ENCODE data around the gene SLC9A8. TPM values are rescaled to one million over a fixed set of nuclear protein-coding genes. Genes with fewer than 3 reads are reported as not detected.

The SLC9A8 gene
- total and polyA plus RNA-seq, 2 donors (not counting 1 experiment from before 2014, with no cell fraction given) = 17.8 to 29.7 TPM

DNA sequence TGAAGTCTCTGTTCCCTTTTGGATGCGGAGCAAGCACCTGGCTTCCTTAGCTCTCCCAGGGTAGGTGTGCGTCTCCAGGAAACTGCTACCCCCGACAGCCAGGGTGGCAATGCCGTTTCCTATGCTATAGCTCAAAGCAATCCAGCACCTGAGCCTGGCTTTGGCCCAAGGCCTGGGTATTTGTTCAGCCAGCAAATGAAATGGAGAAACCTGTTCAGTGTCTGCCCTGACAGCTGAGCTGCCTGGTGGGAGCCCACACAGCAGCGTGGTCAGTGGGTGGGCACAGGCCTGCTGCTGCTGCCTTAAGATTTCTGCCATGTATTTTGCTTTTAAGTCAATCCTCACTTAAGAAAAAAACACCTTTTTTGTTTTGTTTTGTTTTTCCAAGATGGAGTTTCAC, 89.0 kb downstream of the SLC9A8 start:
- no peak for TF ChIP-seq EZH2 (IDR thresholded peaks at IDR 0.05; ENCODE audit: borderline replicate concordance, insufficient read depth, low read depth, low read length, poor library complexity, severe bottlenecking)
- TF ChIP-seq, protein P1, sequence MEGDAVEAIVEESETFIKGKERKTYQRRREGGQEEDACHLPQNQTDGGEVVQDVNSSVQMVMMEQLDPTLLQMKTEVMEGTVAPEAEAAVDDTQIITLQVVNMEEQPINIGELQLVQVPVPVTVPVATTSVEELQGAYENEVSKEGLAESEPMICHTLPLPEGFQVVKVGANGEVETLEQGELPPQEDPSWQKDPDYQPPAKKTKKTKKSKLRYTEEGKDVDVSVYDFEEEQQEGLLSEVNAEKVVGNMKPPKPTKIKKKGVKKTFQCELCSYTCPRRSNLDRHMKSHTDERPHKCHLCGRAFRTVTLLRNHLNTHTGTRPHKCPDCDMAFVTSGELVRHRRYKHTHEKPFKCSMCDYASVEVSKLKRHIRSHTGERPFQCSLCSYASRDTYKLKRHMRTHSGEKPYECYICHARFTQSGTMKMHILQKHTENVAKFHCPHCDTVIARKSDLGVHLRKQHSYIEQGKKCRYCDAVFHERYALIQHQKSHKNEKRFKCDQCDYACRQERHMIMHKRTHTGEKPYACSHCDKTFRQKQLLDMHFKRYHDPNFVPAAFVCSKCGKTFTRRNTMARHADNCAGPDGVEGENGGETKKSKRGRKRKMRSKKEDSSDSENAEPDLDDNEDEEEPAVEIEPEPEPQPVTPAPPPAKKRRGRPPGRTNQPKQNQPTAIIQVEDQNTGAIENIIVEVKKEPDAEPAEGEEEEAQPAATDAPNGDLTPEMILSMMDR (IDR thresholded peaks at IDR 0.05) = no peak
- H3K4me1 Mint-ChIP-seq = no peaks in the 10 kb centered on the region
- H3K4me3 ChIP-seq (ENCODE audit: control extremely low read depth in 1 of 5, extremely low read depth in 1 of 5, insufficient read depth in 1 of 5, low read depth in 2 of 5, low read length in 4 of 5) = no peak overlapping the region
- 97% methylated on average over 5 of the region's 5 CpGs for WGBS (ENCODE audit: insufficient coverage)
- peaks cover 3% of the 10 kb centered on the region for H3K79me2 ChIP-seq (ENCODE audit: control insufficient read depth, insufficient read depth, low read length)
- H3K4me2 ChIP-seq (replicated peaks; ENCODE audit: low read depth, low read length, poor library complexity, severe bottlenecking) = no peak overlapping the region
- no peaks in the 10 kb centered on the region for H3K9me3 ChIP-seq (ENCODE audit: control extremely low read depth in 1 of 3, control insufficient read depth in 2 of 3, insufficient read depth in 1 of 3, low read length in 2 of 3)
- intact Hi-C loops (cut with micrococcal nuclease) = no loop called here
- ChIA-PET POLR2A (no interaction called here), CTCF (interaction anchor here (0.7 kb wide), 1 partner anchor 773 kb away, joined by 3 read pairs; no protein-coding TSS in a partner anchor)
- no peak overlapping the region for H3K27ac ChIP-seq (ENCODE audit: low read length in 2 of 2)
- DNase-seq (no peak), ATAC-seq (ENCODE audit: low read depth) (no peak)
- no peaks in the 10 kb centered on the region for H3K27me3 Mint-ChIP-seq
- H3K27me3 ChIP-seq (replicated peaks in 1 of 4; ENCODE audit: control extremely low read depth in 1 of 4, control insufficient read depth in 3 of 4, insufficient read depth in 4 of 4, low read length in 3 of 4) = no peaks in the 10 kb centered on the region
- H3K4me3 Mint-ChIP-seq = no peak overlapping the region
- H2AFZ ChIP-seq (ENCODE audit: insufficient read depth, low read depth, low read length, poor library complexity, severe bottlenecking) = no peak overlapping the region
- no peaks in the 10 kb centered on the region for H3K4me1 ChIP-seq (ENCODE audit: control insufficient read depth in 2 of 2, insufficient read depth in 2 of 2, low read length in 2 of 2)
- no peaks in the 10 kb centered on the region for H3K9me3 Mint-ChIP-seq (ENCODE audit: insufficient read depth)
- peaks cover 3 to 27% of the 10 kb centered on the region in 2 experiments for H3K36me3 ChIP-seq (replicated peaks in 1 of 2; ENCODE audit: control extremely low read depth in 1 of 2, control insufficient read depth in 1 of 2, extremely low read depth in 1 of 2, insufficient read depth in 2 of 2, low read length in 1 of 2)
- no peak overlapping the region for H3K27ac Mint-ChIP-seq
- no peaks in the 10 kb centered on the region for H4K20me1 ChIP-seq (ENCODE audit: control insufficient read depth, insufficient read depth, low read length, poor library complexity, severe bottlenecking)
- H3K9ac ChIP-seq (ENCODE audit: low read length) = no peak overlapping the region

DNA sequence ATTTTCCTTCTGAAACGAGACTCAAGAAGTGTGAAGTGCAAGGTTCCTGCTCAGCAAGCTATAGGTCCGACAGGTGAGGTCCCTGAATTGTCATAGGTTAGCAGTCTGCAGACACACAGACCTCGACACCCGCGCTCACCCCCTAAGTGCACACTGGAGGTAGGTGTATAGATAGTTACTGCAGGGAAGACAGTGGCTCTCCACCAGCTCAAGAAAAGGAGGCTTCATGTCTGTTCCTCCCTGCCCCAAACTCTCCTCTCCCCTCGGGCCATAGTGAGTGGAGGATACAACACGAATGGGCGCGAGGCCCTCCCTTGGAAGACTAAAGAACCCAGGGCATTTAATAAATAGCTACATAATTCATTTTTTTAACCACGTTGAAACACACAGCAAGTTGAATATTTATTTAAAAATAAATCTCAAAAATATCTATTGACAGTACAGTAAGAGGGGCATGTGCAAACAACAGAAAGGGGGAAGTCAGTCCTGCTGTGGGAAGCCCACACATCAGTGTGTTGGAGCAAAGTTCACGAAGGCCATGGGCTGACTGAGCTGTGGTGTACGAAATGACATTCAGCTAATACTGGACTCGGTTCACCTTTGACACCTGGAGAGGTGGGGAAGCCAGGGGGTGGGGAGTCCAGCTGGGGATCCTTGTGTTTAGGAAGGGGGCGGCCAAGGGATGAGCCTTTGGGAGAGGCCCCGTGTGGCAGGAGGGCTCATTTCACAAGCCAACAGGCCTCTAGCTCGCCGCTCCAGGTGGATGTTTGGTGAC, 92.0 kb downstream of the SLC9A8 start:
- no peak overlapping the region for H3K27ac Mint-ChIP-seq
- no peak overlapping the region for H3K4me2 ChIP-seq (replicated peaks; ENCODE audit: low read depth, low read length, poor library complexity, severe bottlenecking)

More for the DNA sequence above, 92.0 kb downstream of the SLC9A8 start:
- TF ChIP-seq, protein P1 (IDR thresholded peaks at IDR 0.05) = no peak
- no peak for TF ChIP-seq EZH2 (IDR thresholded peaks at IDR 0.05; ENCODE audit: borderline replicate concordance, insufficient read depth, low read depth, low read length, poor library complexity, severe bottlenecking)
- Mint-ChIP-seq H3K4me1 (no peaks in the 10 kb centered on the region), H3K4me3 (no peak overlapping the region), H3K9me3 (ENCODE audit: insufficient read depth) (no peaks in the 10 kb centered on the region), H3K27me3 (no peaks in the 10 kb centered on the region)
- no peak overlapping the region for H2AFZ ChIP-seq (ENCODE audit: insufficient read depth, low read depth, low read length, poor library complexity, severe bottlenecking)
- H3K9me3 ChIP-seq (ENCODE audit: control extremely low read depth in 1 of 3, control insufficient read depth in 2 of 3, insufficient read depth in 1 of 3, low read length in 2 of 3) = no peaks in the 10 kb centered on the region
- no peaks in the 10 kb centered on the region for H3K4me1 ChIP-seq (ENCODE audit: control insufficient read depth in 2 of 2, insufficient read depth in 2 of 2, low read length in 2 of 2)
- H3K27ac ChIP-seq (ENCODE audit: low read length in 2 of 2) = no peak overlapping the region
- H4K20me1 ChIP-seq (ENCODE audit: control insufficient read depth, insufficient read depth, low read length, poor library complexity, severe bottlenecking) = peaks cover 8% of the 10 kb centered on the region
- no peaks in the 10 kb centered on the region for H3K27me3 ChIP-seq (replicated peaks in 1 of 4; ENCODE audit: control extremely low read depth in 1 of 4, control insufficient read depth in 3 of 4, insufficient read depth in 4 of 4, low read length in 3 of 4)
- ChIA-PET CTCF (interaction anchor here (0.6 to 1.1 kb wide), 2 partner anchors 11 to 16 kb away, joined by 3 read pairs; no protein-coding TSS in a partner anchor), POLR2A (no interaction called here)
- ATAC-seq (ENCODE audit: low read depth) (no peak), DNase-seq (no peak)
- H3K9ac ChIP-seq (ENCODE audit: low read length) = no peak overlapping the region
- intact Hi-C loops (cut with micrococcal nuclease) = no loop called here
- peaks cover 19% of the 10 kb centered on the region for H3K79me2 ChIP-seq (ENCODE audit: control insufficient read depth, insufficient read depth, low read length)
- WGBS (ENCODE audit: insufficient coverage) = 93% methylated on average over 10 of the region's 17 CpGs
- H3K36me3 ChIP-seq (replicated peaks in 1 of 2; ENCODE audit: control extremely low read depth in 1 of 2, control insufficient read depth in 1 of 2, extremely low read depth in 1 of 2, insufficient read depth in 2 of 2, low read length in 1 of 2) = peaks cover 3 to 42% of the 10 kb centered on the region in 2 experiments
- H3K4me3 ChIP-seq (ENCODE audit: control extremely low read depth in 1 of 5, extremely low read depth in 1 of 5, insufficient read depth in 1 of 5, low read depth in 2 of 5, low read length in 4 of 5) = no peak overlapping the region

Data from B cell (primary cell).